Coronary artery (tissue), 2 donors: ENCODE results near the gene ABCF2.
A peak's percentile ranks its signal among the peaks of the same experiment; 100 is the strongest.

Experiments used
- DNase-seq: peaks from one replicate; pipeline ENCODE4 v3.0.0-alpha.2; 2017; ENCODE audit warnings: low spot score
- H3K27ac ChIP-seq, 2 donors: fragments of 200-600 bp; sonication (generic); one replicate each; pipeline ENCODE4 v1.5.1; 2016 to 2019
- H3K4me3 ChIP-seq: fragments of 200-600 bp; sonication (generic); 2 replicates; pipeline ENCODE4 v1.5.1; 2016; ENCODE audit warnings: mild to moderate bottlenecking, moderate library complexity
- CTCF ChIP-seq: fragments of 200-600 bp; sonication (generic); IDR thresholded peaks from one replicate; pipeline ENCODE4 v1.5.1; 2019; ENCODE audit warnings: antibody characterized with exemption

ABCF2 gene

GRCh38 chr7:151272405-151272804 lies 45.4 kb upstream of the ABCF2 start:
- H3K27ac ChIP-seq = peak overlapping the region in 1 of 2 donors; percentile 15
- DNase-seq = no peak
- no peak for TF ChIP-seq CTCF

DNA sequence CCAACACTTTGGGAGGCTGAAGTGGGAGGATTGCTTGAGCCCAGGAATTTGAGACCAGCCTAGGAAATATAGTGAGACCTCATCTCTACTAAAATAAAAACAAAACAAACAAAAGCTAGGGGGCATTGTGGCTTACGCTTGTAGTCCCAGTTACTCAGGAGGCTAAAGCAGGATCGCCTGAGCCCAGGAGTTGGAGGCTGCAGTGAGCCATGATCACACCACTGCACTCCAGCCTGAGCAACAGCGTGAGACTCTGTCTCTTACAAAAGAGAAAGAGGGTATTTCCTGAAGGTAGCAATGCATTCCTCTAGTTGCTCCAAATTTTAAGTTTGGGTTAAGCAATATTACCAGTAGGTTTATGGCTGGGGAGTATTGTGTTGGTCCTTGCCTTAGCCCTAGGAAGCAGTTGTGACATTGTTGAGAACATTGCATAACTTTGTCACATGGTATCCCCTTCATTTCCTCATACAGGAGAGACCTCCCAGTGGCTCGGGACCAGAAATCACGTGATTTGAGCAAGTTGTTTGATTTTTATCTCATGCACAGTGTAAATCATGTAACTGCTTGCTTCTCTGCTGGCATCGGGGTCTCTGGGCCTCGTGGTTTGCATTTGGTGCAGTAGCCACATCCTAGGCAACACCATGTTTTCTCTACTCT lies 44.8 kb upstream of the ABCF2 start:
- Histone ChIP-seq H3K27ac (peak overlapping the region in 1 of 2 donors; percentile 15), H3K4me3 (no peak overlapping the region)
- TF ChIP-seq CTCF = no peak
- DNase-seq = no peak

More at GRCh38 chr7:151272405-151272804, 45.4 kb upstream of the ABCF2 start:
- H3K4me3 ChIP-seq = no peak overlapping the region

GRCh38 chr7:151269511-151269910 lies 42.5 kb upstream of the ABCF2 start:
- H3K27ac ChIP-seq = no peak overlapping the region
- DNase-seq = no peak
- no peak overlapping the region for H3K4me3 ChIP-seq
- no peak for TF ChIP-seq CTCF

DNA sequence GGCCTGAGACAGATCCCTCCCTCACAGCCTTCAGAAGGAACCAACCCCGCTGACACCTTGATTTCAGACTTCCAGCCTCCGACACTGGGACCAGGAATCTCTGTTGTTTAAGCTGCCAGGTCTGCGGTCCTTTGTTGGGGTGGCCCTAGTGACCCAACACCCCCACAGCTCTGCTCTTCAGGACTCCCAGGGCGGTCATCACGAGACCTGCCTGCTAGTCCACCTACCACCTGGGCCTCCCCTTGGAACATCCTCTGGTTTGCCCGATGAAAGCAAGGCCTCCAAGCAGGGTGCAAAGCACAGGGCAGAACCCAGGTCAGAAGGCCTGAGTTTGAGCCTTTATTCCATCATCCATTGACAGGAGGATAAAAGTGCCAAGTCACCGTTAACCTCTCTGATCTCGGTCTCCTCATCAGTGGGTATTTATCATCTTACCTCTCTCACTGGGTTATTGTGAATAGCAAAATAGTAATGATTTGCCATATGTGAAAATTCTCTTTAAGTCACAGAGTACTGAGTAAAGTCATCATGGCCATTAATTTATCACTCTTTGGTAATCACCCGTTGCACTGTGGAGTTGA lies 38.4 kb upstream of the ABCF2 start:
- TF ChIP-seq CTCF = no peak
- DNase-seq = no peak
- H3K4me3 ChIP-seq = no peak overlapping the region

DNA sequence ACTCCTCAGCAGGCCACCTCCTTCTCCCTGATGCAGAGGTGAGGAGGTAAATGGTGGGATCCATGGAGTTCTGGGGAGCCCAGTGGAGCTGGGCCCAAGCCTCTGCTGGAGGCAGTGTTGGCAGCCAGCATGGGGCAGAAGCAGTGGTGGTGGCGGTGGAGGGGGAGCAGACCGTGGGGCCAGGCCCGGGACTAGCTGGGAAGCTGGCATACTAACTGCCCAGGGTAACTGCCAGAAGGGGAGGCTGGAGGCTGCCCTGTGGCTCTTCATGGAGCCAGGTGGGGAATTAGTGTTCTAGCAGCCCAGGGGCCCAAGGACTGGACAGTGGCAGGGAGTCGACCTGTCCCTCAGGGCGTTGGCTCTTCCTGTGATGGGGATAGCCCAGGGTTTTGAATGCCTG lies 37.6 kb upstream of the ABCF2 start:
- TF ChIP-seq CTCF = no peak
- no peak for DNase-seq
- Histone ChIP-seq H3K4me3 (no peak overlapping the region), H3K27ac (no peak overlapping the region)

More for the DNA sequence above, 38.4 kb upstream of the ABCF2 start:
- no peak overlapping the region for H3K27ac ChIP-seq

DNA sequence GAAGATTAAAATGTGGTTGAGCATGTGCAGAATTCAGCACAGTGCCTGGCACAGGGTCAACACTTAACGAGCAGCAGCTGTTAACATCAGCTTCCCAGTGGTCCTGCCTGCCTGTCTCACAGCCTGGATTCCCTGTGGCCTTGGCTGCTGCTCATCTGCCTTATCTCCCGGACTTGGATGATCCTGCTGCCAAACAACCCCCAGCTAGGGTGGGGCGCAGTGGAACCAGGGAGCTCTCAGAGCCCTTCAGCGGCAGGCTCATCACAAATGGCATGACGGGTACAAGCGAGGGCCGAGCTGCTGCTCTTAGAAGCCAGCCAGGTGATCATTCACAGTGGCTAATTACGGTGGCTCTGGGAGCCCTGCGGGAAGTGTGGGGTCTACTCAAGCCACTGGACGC lies 34.5 kb upstream of the ABCF2 start:
- no peak for TF ChIP-seq CTCF
- H3K27ac ChIP-seq = no peak overlapping the region
- no peak overlapping the region for H3K4me3 ChIP-seq
- no peak for DNase-seq

DNA sequence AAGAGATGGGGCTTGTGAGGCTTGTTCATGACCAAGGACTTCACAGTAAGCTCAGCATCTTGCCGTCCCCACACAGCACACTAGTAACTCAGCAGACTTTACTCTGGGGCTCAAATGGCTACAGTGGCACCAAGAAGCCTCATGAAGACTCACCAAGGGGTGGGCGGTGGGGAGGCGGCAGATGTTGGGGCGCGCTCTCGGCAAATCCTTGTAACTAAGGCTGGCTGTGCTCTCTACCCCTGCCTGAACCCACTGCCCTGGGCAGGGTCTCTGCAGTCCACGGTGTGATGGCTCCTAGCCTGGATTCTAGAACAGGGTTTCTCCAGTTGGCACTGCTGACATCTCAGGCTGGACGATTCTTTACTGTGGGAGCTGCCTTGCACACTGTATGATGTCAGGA lies 33.9 kb upstream of the ABCF2 start:
- TF ChIP-seq CTCF = no peak
- no peak overlapping the region for H3K27ac ChIP-seq
- no peak for DNase-seq

More for the DNA sequence above, 33.9 kb upstream of the ABCF2 start:
- no peak overlapping the region for H3K4me3 ChIP-seq
